GM11168 (cell line): ENCODE data around the gene CEACAM7.

ENCODE experiments used
- in situ Hi-C: fragments of 300-500 bp; cut with MboI; formaldehyde crosslinking; loops from one replicate; pipeline ENCODE4 v1.12.0; 2022; ENCODE audit warnings: low sequenced_read_pairs; ENCODE audit not compliant: unreplicated experiment

Gene CEACAM7

GRCh38 chr19:41701401-41702075 lies 13.5 kb upstream of the CEACAM7 start:
- in situ Hi-C loops = no loop called here

GRCh38 chr19:41700381-41701195 lies 12.5 kb upstream of the CEACAM7 start:
- in situ Hi-C loops = no loop called here

- in situ Hi-C loops = no loop called here
Measured at GRCh38 chr19:41699968-41700323, 11.9 kb upstream of the CEACAM7 start.

- in situ Hi-C loops = no loop called here
Measured at GRCh38 chr19:41699231-41699967, 11.3 kb upstream of the CEACAM7 start.

GRCh38 chr19:41698746-41699230 lies 10.7 kb upstream of the CEACAM7 start:
- in situ Hi-C loops = no loop called here

- in situ Hi-C loops = no loop called here
Measured at GRCh38 chr19:41697198-41697855, 9.3 kb upstream of the CEACAM7 start.

GRCh38 chr19:41696402-41697197 lies 8.5 kb upstream of the CEACAM7 start:
- in situ Hi-C loops = no loop called here

GRCh38 chr19:41695745-41696144 lies 7.7 kb upstream of the CEACAM7 start:
- in situ Hi-C loops = no loop called here

GRCh38 chr19:41694831-41695635 lies 7.0 kb upstream of the CEACAM7 start:
- in situ Hi-C loops = no loop called here

- in situ Hi-C loops = no loop called here
Measured at GRCh38 chr19:41694196-41694595, 6.1 kb upstream of the CEACAM7 start.

GRCh38 chr19:41691268-41691970 lies 3.3 kb upstream of the CEACAM7 start:
- in situ Hi-C loops = no loop called here

- in situ Hi-C loops = no loop called here
Measured at GRCh38 chr19:41690801-41691065, 2.7 kb upstream of the CEACAM7 start.

GRCh38 chr19:41689993-41690800 lies 2.1 kb upstream of the CEACAM7 start:
- in situ Hi-C loops = no loop called here

- in situ Hi-C loops = no loop called here
Measured at GRCh38 chr19:41688687-41689086, 617 bp upstream of the CEACAM7 start.

- in situ Hi-C loops = no loop called here
Measured at GRCh38 chr19:41687419-41687818, 651 bp downstream of the CEACAM7 start.

- in situ Hi-C loops = no loop called here
Measured at GRCh38 chr19:41682437-41682836, 5.6 kb downstream of the CEACAM7 start.

- in situ Hi-C loops = no loop called here
Measured at GRCh38 chr19:41671486-41671885, 16.6 kb downstream of the CEACAM7 start.

- in situ Hi-C loops = no loop called here
Measured at GRCh38 chr19:41670755-41671154, 17.3 kb downstream of the CEACAM7 start.
